ENCODE results near the gene VWA3B. TPM values are rescaled to one million over a fixed set of nuclear protein-coding genes. Genes with fewer than 3 reads are reported as not detected.

VWA3B gene
- total and polyA plus RNA-seq, 2 of the 4 experiments (the other 2 are of a cell fraction), result not detected

DNA sequence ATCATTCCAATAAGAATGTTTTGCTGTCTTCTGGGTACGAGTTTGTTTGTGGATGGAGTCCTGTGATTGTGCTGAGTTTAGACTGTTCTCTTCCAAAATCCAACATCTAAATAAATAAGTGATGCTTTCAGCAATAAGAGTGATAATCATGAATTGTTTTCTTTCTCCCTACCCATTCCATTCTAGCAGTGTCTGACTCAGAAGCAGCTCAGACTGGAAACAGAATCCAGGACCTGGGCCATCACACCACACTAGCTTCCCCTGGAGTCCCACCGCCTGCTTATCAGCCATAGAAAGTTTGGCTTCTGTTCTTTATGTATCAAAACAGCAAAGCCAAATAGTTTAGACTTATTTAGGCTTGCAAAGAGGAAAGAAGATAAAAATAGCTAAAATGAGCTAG is 182.9 kb downstream of the VWA3B start:
- Histone ChIP-seq H3K9ac (ENCODE audit: low read depth, low read length) (no peak overlapping the region), H3K79me1 (ENCODE audit: low read depth in 1 of 2, low read length in 2 of 2) (no peaks in the 10 kb centered on the region), H2AK5ac (ENCODE audit: low read depth, low read length) (no peak overlapping the region), H3K27me3 (ENCODE audit: control insufficient read depth, insufficient read depth, low read length) (peaks cover 8% of the 10 kb centered on the region), H4K8ac (ENCODE audit: low read depth in 2 of 2, low read length in 2 of 2) (no peak overlapping the region), H3K4me3 (ENCODE audit: insufficient read depth, low read depth, low read length) (no peak overlapping the region), H3K27ac (ENCODE audit: insufficient read depth, low read length) (no peak overlapping the region), H3K4me2 (ENCODE audit: low read depth, low read length) (no peak overlapping the region), H3K18ac (ENCODE audit: low read depth, low read length) (no peak overlapping the region), H4K5ac (ENCODE audit: low read depth, low read length) (no peak overlapping the region), H2BK20ac (ENCODE audit: low read depth, low read length) (no peak overlapping the region), H4K20me1 (ENCODE audit: insufficient read depth, low read length) (no peaks in the 10 kb centered on the region), H3K4me1 (ENCODE audit: control insufficient read depth, insufficient read depth, low read length) (no peaks in the 10 kb centered on the region), H2BK120ac (ENCODE audit: low read depth, low read length) (no peak overlapping the region), H2AK9ac (replicated peaks; ENCODE audit: low read depth, low read length, poor library complexity) (no peak overlapping the region), H3K56ac (ENCODE audit: extremely low read depth, insufficient read depth, low read length) (no peak overlapping the region), H3K9me1 (ENCODE audit: insufficient read depth, low read length) (no peaks in the 10 kb centered on the region), H2AFZ (replicated peaks; ENCODE audit: low read length, poor library complexity) (no peak overlapping the region), H2BK5ac (ENCODE audit: low read depth, low read length, poor library complexity, severe bottlenecking) (no peak overlapping the region), H3K36me3 (ENCODE audit: control insufficient read depth, insufficient read depth, low read length) (no peaks in the 10 kb centered on the region), H3K23ac (ENCODE audit: low read depth, low read length) (no peak overlapping the region), H4K91ac (ENCODE audit: insufficient read depth, low read depth, low read length) (no peak overlapping the region), H2BK15ac (ENCODE audit: low read depth, low read length) (no peak overlapping the region), H3K9me3 (ENCODE audit: control insufficient read depth, insufficient read depth, low read length) (no peaks in the 10 kb centered on the region), H3K4ac (ENCODE audit: low read depth, low read length) (no peak overlapping the region), H3K14ac (replicated peaks; ENCODE audit: low read depth, low read length) (no peak overlapping the region)
- dilution Hi-C loops (cut with HindIII; ENCODE audit: low sequenced_read_pairs, unreplicated experiment), result no loop called here
- in situ Hi-C loops (cut with MboI; ENCODE audit: low sequenced_read_pairs), result loop anchor here (10.0 kb wide), 1 partner anchor 465 kb away; no protein-coding TSS in a partner anchor
- ATAC-seq (ENCODE audit: low read depth), result peak; percentile 37; the same call in 1 of the 2 replicates
- intact Hi-C loops (cut with micrococcal nuclease), result loop anchor here (1.0 to 10.0 kb wide), 4 partner anchors 275 to 570 kb away; partner anchors contain the start of gene TMEM131
- ChIA-PET CTCF (interaction anchor here (0.6 to 2.2 kb wide), 13 partner anchors 10 to 529 kb away, joined by 3 to 12 read pairs (median 3); no protein-coding TSS in a partner anchor), POLR2A (ENCODE audit: unreplicated experiment) (no interaction called here)
- DNase-seq, result peak; percentile 7
- BruUV-seq (replicated peaks), result no TSS peak
- no peak for TF ChIP-seq RAD21 (IDR thresholded peaks at IDR 0.05; ENCODE audit: low read length)
- no peak for TF ChIP-seq MXI1 (IDR thresholded peaks at IDR 0.05; ENCODE audit: borderline replicate concordance, low read depth, low read length)
- TF ChIP-seq POLR2A (IDR thresholded peaks at IDR 0.05; ENCODE audit: low read depth, low read length), result no peak
- no peak for TF ChIP-seq MAFK (IDR thresholded peaks at IDR 0.05; ENCODE audit: low read depth, low read length)
- TF ChIP-seq, protein P1, sequence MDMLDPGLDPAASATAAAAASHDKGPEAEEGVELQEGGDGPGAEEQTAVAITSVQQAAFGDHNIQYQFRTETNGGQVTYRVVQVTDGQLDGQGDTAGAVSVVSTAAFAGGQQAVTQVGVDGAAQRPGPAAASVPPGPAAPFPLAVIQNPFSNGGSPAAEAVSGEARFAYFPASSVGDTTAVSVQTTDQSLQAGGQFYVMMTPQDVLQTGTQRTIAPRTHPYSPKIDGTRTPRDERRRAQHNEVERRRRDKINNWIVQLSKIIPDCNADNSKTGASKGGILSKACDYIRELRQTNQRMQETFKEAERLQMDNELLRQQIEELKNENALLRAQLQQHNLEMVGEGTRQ (IDR thresholded peaks at IDR 0.05; ENCODE audit: low read depth, low read length), result no peak
- no peak for TF ChIP-seq RCOR1 (IDR thresholded peaks at IDR 0.05; ENCODE audit: insufficient replicate concordance, low read length)
- TF ChIP-seq, protein P2, sequence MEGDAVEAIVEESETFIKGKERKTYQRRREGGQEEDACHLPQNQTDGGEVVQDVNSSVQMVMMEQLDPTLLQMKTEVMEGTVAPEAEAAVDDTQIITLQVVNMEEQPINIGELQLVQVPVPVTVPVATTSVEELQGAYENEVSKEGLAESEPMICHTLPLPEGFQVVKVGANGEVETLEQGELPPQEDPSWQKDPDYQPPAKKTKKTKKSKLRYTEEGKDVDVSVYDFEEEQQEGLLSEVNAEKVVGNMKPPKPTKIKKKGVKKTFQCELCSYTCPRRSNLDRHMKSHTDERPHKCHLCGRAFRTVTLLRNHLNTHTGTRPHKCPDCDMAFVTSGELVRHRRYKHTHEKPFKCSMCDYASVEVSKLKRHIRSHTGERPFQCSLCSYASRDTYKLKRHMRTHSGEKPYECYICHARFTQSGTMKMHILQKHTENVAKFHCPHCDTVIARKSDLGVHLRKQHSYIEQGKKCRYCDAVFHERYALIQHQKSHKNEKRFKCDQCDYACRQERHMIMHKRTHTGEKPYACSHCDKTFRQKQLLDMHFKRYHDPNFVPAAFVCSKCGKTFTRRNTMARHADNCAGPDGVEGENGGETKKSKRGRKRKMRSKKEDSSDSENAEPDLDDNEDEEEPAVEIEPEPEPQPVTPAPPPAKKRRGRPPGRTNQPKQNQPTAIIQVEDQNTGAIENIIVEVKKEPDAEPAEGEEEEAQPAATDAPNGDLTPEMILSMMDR (conservative IDR thresholded peaks at IDR 0.05; ENCODE audit: low read depth, low read length), result no peak
- TF ChIP-seq BHLHE40 (IDR thresholded peaks at IDR 0.05; ENCODE audit: low read depth, low read length), result no peak
- WGBS, 2 experiments (ENCODE audit: extremely low coverage in 2 of 2, insufficient read length in 1 of 2), result no CpG with 5 or more reads among the region's 2 CpGs

Measured in IMR-90 (cell line).